D721Med (cell line): ENCODE measurements around the gene INTS6.

Source experiments
- DNase-seq: peaks from one replicate; pipeline ENCODE4 v3.0.0; 2011; ENCODE audit warnings: low spot score; ENCODE audit not compliant: insufficient read length
- FAIRE-seq: peaks from 2 replicates; lab custom pipeline; 2011; peaks lifted over from hg19 to GRCh38; lab: Jason Lieb, UNC
- CTCF ChIP-seq: IDR thresholded peaks from 2 replicates; pipeline ENCODE4 v1.5.1; 2012; ENCODE audit warnings: mild to moderate bottlenecking, control low read depth; ENCODE audit not compliant: insufficient read depth; ENCODE audit errors: missing control alignments

INTS6 gene

GRCh38 chr13:51336746-51337145 is 116.1 kb downstream of the INTS6 start:
- no peak for TF ChIP-seq CTCF
- FAIRE-seq (no peak), DNase-seq (no peak)

GRCh38 chr13:51333826-51334225 is 119.0 kb downstream of the INTS6 start:
- no peak for TF ChIP-seq CTCF
- DNase-seq (no peak), FAIRE-seq (no peak)

- no peak for TF ChIP-seq CTCF
- no peak for FAIRE-seq
- no peak for DNase-seq
Measured at GRCh38 chr13:51333421-51333820, 119.4 kb downstream of the INTS6 start.

GRCh38 chr13:51332566-51333361 is 120.1 kb downstream of the INTS6 start:
- FAIRE-seq, result no peak
- no peak for DNase-seq
- TF ChIP-seq CTCF, result no peak

- TF ChIP-seq CTCF, result no peak
- FAIRE-seq, result no peak
- DNase-seq, result no peak
Measured at GRCh38 chr13:51331354-51331861, 121.4 kb downstream of the INTS6 start.

GRCh38 chr13:51330791-51331190 is 122.0 kb downstream of the INTS6 start:
- no peak for DNase-seq
- TF ChIP-seq CTCF, result no peak
- no peak for FAIRE-seq

- DNase-seq (no peak), FAIRE-seq (no peak)
- no peak for TF ChIP-seq CTCF
Measured at GRCh38 chr13:51329606-51330005, 123.2 kb downstream of the INTS6 start.
